ENCODE data around the gene BTBD6. TPM values are rescaled to one million over a fixed set of nuclear protein-coding genes. Genes with fewer than 3 reads are reported as not detected.

Gene BTBD6
- total and polyA plus RNA-seq, 2 experiments from 2014 or later: 2.2 to 11.6 TPM

DNA sequence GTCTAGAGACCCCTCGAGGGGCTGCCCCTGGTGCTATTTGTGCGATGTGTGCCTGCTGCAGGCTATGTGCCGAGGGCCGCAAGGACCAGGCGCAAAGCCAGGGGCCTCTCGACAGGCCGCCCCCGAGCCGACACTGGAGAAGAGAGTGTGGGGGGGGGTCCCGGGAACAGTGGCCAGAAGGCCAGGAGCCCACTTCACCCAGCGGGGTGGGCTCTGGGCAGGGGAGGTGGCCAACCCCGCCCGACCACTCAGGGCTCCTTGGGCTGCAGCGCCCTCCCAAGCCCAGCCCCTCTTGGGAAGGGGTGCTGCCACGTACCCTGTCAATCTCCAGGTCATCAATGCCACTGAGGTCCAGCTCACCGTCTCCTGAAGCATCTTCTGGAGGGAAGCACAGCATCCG is 28.6 kb upstream of the BTBD6 start:
- Histone ChIP-seq H3K27me3 (ENCODE audit: insufficient read depth) (no peaks in the 10 kb centered on the region), H3K4me2 (no peak overlapping the region), H3K36me3 (ENCODE audit: insufficient read depth) (no peaks in the 10 kb centered on the region), H4K20me1 (replicated peaks; ENCODE audit: insufficient read depth) (no peaks in the 10 kb centered on the region), H2AFZ (no peak overlapping the region), H3K4me1 (ENCODE audit: insufficient read depth) (no peaks in the 10 kb centered on the region), H3K4me3 (no peak overlapping the region), H3K79me2 (replicated peaks; ENCODE audit: insufficient read depth) (no peaks in the 10 kb centered on the region), H3K27ac (ENCODE audit: low read depth) (no peak overlapping the region), H3K9me2 (ENCODE audit: insufficient read depth) (no peaks in the 10 kb centered on the region), H3F3A (replicated peaks; ENCODE audit: low read depth) (no peaks in the 10 kb centered on the region)
- H3K4me3 Mint-ChIP-seq: no peak overlapping the region
- H3K4me1 Mint-ChIP-seq: no peaks in the 10 kb centered on the region
- no peak overlapping the region for H3K27ac Mint-ChIP-seq
- H3K36me3 Mint-ChIP-seq (ENCODE audit: low read depth): peaks cover 8% of the 10 kb centered on the region; the same call in 2 of the 3 replicates
- TF ChIP-seq NANOG (IDR thresholded peaks at IDR 0.05; ENCODE audit: borderline replicate concordance): no peak
- TF ChIP-seq, protein P1, sequence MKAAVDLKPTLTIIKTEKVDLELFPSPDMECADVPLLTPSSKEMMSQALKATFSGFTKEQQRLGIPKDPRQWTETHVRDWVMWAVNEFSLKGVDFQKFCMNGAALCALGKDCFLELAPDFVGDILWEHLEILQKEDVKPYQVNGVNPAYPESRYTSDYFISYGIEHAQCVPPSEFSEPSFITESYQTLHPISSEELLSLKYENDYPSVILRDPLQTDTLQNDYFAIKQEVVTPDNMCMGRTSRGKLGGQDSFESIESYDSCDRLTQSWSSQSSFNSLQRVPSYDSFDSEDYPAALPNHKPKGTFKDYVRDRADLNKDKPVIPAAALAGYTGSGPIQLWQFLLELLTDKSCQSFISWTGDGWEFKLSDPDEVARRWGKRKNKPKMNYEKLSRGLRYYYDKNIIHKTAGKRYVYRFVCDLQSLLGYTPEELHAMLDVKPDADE (IDR thresholded peaks at IDR 0.05): no peak
- TF ChIP-seq EZH2phosphoT487 (IDR thresholded peaks at IDR 0.05; ENCODE audit: unreplicated experiment): no peak
- TF ChIP-seq, protein P2, sequence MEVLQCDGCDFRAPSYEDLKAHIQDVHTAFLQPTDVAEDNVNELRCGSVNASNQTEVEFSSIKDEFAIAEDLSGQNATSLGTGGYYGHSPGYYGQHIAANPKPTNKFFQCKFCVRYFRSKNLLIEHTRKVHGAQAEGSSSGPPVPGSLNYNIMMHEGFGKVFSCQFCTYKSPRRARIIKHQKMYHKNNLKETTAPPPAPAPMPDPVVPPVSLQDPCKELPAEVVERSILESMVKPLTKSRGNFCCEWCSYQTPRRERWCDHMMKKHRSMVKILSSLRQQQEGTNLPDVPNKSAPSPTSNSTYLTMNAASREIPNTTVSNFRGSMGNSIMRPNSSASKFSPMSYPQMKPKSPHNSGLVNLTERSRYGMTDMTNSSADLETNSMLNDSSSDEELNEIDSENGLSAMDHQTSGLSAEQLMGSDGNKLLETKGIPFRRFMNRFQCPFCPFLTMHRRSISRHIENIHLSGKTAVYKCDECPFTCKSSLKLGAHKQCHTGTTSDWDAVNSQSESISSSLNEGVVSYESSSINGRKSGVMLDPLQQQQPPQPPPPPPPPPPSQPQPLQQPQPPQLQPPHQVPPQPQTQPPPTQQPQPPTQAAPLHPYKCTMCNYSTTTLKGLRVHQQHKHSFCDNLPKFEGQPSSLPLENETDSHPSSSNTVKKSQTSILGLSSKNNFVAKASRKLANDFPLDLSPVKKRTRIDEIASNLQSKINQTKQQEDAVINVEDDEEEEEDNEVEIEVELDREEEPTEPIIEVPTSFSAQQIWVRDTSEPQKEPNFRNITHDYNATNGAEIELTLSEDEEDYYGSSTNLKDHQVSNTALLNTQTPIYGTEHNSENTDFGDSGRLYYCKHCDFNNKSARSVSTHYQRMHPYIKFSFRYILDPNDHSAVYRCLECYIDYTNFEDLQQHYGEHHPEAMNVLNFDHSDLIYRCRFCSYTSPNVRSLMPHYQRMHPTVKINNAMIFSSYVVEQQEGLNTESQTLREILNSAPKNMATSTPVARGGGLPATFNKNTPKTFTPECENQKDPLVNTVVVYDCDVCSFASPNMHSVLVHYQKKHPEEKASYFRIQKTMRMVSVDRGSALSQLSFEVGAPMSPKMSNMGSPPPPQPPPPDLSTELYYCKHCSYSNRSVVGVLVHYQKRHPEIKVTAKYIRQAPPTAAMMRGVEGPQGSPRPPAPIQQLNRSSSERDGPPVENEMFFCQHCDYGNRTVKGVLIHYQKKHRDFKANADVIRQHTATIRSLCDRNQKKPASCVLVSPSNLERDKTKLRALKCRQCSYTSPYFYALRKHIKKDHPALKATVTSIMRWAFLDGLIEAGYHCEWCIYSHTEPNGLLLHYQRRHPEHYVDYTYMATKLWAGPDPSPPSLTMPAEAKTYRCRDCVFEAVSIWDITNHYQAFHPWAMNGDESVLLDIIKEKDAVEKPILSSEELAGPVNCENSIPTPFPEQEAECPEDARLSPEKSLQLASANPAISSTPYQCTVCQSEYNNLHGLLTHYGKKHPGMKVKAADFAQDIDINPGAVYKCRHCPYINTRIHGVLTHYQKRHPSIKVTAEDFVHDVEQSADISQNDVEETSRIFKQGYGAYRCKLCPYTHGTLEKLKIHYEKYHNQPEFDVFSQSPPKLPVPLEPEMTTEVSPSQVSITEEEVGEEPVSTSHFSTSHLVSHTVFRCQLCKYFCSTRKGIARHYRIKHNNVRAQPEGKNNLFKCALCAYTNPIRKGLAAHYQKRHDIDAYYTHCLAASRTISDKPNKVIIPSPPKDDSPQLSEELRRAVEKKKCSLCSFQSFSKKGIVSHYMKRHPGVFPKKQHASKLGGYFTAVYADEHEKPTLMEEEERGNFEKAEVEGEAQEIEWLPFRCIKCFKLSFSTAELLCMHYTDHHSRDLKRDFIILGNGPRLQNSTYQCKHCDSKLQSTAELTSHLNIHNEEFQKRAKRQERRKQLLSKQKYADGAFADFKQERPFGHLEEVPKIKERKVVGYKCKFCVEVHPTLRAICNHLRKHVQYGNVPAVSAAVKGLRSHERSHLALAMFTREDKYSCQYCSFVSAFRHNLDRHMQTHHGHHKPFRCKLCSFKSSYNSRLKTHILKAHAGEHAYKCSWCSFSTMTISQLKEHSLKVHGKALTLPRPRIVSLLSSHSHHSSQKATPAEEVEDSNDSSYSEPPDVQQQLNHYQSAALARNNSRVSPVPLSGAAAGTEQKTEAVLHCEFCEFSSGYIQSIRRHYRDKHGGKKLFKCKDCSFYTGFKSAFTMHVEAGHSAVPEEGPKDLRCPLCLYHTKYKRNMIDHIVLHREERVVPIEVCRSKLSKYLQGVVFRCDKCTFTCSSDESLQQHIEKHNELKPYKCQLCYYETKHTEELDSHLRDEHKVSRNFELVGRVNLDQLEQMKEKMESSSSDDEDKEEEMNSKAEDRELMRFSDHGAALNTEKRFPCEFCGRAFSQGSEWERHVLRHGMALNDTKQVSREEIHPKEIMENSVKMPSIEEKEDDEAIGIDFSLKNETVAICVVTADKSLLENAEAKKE (CRISPR knock-in tag; IDR thresholded peaks at IDR 0.05): no peak
- no peak for TF ChIP-seq ZNF114 (CRISPR knock-in tag; IDR thresholded peaks at IDR 0.05)
- TF ChIP-seq POLR2AphosphoS5 (IDR thresholded peaks at IDR 0.05; ENCODE audit: low read depth): no peak
- TF ChIP-seq JUNB (IDR thresholded peaks at IDR 0.05; ENCODE audit: unreplicated experiment): no peak
- TF ChIP-seq EZH2 (IDR thresholded peaks at IDR 0.05; ENCODE audit: low read depth, unreplicated experiment): no peak
- TF ChIP-seq, protein P3, sequence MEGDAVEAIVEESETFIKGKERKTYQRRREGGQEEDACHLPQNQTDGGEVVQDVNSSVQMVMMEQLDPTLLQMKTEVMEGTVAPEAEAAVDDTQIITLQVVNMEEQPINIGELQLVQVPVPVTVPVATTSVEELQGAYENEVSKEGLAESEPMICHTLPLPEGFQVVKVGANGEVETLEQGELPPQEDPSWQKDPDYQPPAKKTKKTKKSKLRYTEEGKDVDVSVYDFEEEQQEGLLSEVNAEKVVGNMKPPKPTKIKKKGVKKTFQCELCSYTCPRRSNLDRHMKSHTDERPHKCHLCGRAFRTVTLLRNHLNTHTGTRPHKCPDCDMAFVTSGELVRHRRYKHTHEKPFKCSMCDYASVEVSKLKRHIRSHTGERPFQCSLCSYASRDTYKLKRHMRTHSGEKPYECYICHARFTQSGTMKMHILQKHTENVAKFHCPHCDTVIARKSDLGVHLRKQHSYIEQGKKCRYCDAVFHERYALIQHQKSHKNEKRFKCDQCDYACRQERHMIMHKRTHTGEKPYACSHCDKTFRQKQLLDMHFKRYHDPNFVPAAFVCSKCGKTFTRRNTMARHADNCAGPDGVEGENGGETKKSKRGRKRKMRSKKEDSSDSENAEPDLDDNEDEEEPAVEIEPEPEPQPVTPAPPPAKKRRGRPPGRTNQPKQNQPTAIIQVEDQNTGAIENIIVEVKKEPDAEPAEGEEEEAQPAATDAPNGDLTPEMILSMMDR (conservative IDR thresholded peaks at IDR 0.05; ENCODE audit: low read depth in 2 of 2): no peak
- TF ChIP-seq STAT1 (IDR thresholded peaks at IDR 0.05; ENCODE audit: unreplicated experiment): no peak
- TF ChIP-seq ZNF331 (CRISPR knock-in tag; IDR thresholded peaks at IDR 0.05; ENCODE audit: low read depth): no peak
- TF ChIP-seq, protein P4, sequence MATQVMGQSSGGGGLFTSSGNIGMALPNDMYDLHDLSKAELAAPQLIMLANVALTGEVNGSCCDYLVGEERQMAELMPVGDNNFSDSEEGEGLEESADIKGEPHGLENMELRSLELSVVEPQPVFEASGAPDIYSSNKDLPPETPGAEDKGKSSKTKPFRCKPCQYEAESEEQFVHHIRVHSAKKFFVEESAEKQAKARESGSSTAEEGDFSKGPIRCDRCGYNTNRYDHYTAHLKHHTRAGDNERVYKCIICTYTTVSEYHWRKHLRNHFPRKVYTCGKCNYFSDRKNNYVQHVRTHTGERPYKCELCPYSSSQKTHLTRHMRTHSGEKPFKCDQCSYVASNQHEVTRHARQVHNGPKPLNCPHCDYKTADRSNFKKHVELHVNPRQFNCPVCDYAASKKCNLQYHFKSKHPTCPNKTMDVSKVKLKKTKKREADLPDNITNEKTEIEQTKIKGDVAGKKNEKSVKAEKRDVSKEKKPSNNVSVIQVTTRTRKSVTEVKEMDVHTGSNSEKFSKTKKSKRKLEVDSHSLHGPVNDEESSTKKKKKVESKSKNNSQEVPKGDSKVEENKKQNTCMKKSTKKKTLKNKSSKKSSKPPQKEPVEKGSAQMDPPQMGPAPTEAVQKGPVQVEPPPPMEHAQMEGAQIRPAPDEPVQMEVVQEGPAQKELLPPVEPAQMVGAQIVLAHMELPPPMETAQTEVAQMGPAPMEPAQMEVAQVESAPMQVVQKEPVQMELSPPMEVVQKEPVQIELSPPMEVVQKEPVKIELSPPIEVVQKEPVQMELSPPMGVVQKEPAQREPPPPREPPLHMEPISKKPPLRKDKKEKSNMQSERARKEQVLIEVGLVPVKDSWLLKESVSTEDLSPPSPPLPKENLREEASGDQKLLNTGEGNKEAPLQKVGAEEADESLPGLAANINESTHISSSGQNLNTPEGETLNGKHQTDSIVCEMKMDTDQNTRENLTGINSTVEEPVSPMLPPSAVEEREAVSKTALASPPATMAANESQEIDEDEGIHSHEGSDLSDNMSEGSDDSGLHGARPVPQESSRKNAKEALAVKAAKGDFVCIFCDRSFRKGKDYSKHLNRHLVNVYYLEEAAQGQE (IDR thresholded peaks at IDR 0.05; ENCODE audit: unreplicated experiment): no peak
- TF ChIP-seq CREB1 (CRISPR knock-in tag; IDR thresholded peaks at IDR 0.05; ENCODE audit: low read depth): no peak
- peaks cover 10% of the 10 kb centered on the region for H3K27me3 Mint-ChIP-seq (ENCODE audit: insufficient read depth, low read depth, poor library complexity)
- ATAC-seq (no peak), DNase-seq (ENCODE audit: low spot score) (no peak)
- H3K9me3 Mint-ChIP-seq: no peaks in the 10 kb centered on the region; the same call in 2 of the 3 replicates
